Measurements from ENCODE around the gene FITM1.

FITM1 gene

GRCh38 chr14:24162093-24162492 lies 31.6 kb downstream of the FITM1 start:
- DNase-seq, result no peak

GRCh38 chr14:24164518-24164991 lies 34.1 kb downstream of the FITM1 start:
- no peak for DNase-seq

- DNase-seq, result no peak
These were observed 35.3 kb downstream of the FITM1 start for GRCh38 chr14:24165785-24166184.

GRCh38 chr14:24167469-24168114 lies 37.1 kb downstream of the FITM1 start:
- peak; percentile 3 to 32 for DNase-seq

GRCh38 chr14:24171422-24172260 lies 41.2 kb downstream of the FITM1 start, which contains the start of gene REC8:
REC8 (plus strand) TSS chr14:24172080; CDS start chr14:24172553, 473 bp downstream.
- no peak for DNase-seq

- no peak for DNase-seq
These were observed 41.9 kb downstream of the FITM1 start for GRCh38 chr14:24172261-24172860.

GRCh38 chr14:24172871-24173281 lies 42.4 kb downstream of the FITM1 start:
- no peak for DNase-seq

- DNase-seq, result no peak
These were observed 46.1 kb downstream of the FITM1 start for GRCh38 chr14:24176599-24176998.

- no peak for DNase-seq
These were observed 46.8 kb downstream of the FITM1 start for GRCh38 chr14:24177041-24177825.

GRCh38 chr14:24177891-24178290 lies 47.4 kb downstream of the FITM1 start:
- DNase-seq, result no peak

GRCh38 chr14:24178399-24179178 lies 48.1 kb downstream of the FITM1 start:
- DNase-seq, result no peak

GRCh38 chr14:24179294-24179960 lies 49.0 kb downstream of the FITM1 start:
- no peak for DNase-seq

- DNase-seq, result no peak
These were observed 49.7 kb downstream of the FITM1 start for GRCh38 chr14:24179961-24180796.

GRCh38 chr14:24181371-24182077 lies 51.1 kb downstream of the FITM1 start:
- no peak for DNase-seq

Measured in Kasumi-1 (cell line).